Measurements from ENCODE around the gene COX19. TPM values are rescaled to one million over a fixed set of nuclear protein-coding genes. Genes with fewer than 3 reads are reported as not detected.
A peak's percentile ranks its signal among the peaks of the same experiment; 100 is the strongest.

The COX19 gene
- total and polyA plus RNA-seq, 2 of the 13 experiments (the other 11 are each of a cell fraction or from before 2014, with no cell fraction given), result 11.5 to 21.7 TPM

DNA sequence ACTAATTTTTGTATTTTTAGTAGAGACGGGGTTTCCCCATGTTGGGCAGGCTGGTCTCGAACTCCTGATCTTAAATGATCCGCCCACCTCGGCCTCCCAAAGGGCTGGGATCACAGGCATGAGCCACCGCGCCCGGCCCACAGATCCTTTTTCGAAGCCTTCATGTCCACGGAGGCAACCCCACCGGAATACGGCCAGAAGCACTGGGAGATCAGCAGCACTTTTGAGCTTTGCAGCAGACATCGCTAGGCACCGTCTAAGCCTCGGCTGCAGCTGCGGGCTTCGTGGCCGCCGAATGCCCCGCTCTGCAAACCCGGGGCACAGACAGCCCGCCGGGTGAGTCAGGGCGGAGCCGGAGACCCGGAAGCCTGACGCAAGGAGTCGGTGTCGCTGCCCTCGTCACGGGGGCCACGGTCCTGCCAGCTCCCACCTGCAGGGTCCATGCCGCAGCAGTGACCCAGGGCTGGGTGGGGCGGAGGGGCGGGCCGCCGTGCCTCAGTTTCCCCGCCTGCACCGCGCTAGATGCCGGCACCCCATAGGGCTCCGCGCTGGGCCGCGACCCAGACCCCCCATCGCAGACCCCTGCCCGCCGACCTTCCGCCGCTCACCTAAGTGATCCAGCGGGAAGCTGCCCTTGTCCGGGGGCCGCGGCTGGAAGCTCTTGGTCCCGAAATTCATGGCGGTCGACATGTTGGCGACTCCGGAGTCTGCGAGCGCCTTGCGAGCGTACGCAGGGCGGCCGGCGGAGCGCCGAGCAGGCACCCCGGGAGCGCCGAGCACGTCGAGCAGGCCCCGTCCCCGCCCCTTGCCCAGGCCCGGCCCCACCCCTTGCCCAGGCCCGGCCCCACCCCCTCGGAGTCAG lies at the start of gene COX19 (continued):
- TF ChIP-seq, protein P1, sequence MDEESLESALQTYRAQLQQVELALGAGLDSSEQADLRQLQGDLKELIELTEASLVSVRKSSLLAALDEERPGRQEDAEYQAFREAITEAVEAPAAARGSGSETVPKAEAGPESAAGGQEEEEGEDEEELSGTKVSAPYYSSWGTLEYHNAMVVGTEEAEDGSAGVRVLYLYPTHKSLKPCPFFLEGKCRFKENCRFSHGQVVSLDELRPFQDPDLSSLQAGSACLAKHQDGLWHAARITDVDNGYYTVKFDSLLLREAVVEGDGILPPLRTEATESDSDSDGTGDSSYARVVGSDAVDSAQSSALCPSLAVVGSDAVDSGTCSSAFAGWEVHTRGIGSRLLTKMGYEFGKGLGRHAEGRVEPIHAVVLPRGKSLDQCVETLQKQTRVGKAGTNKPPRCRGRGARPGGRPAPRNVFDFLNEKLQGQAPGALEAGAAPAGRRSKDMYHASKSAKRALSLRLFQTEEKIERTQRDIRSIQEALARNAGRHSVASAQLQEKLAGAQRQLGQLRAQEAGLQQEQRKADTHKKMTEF (CRISPR knock-in tag; IDR thresholded peaks at IDR 0.05), result peak; percentile 93
- TF ChIP-seq SNAPC4 (CRISPR knock-in tag; IDR thresholded peaks at IDR 0.05) (0 out of 2 replicates have a peak, but pooled peaks have one; percentile 37), MIER3 (CRISPR knock-in tag; IDR thresholded peaks at IDR 0.05; ENCODE audit: borderline replicate concordance) (peak; percentile 78), ZFP1 (CRISPR knock-in tag; IDR thresholded peaks at IDR 0.05) (peak; percentile 88), FOXJ3 (CRISPR knock-in tag; IDR thresholded peaks at IDR 0.05; ENCODE audit: borderline replicate concordance) (peak; percentile 45; the same call in 1 of the 2 replicates), FOXA3 (CRISPR knock-in tag; IDR thresholded peaks at IDR 0.05) (no peak; the same call in 1 of the 2 replicates), SP4 (CRISPR knock-in tag; IDR thresholded peaks at IDR 0.05) (peak; percentile 80), ZNF564 (CRISPR knock-in tag; IDR thresholded peaks at IDR 0.05) (peak; percentile 41; the same call in 1 of the 2 replicates), ZFP41 (CRISPR knock-in tag; IDR thresholded peaks at IDR 0.05; ENCODE audit: borderline replicate concordance) (0 out of 2 replicates have a peak, but pooled peaks have one; percentile 40), HNRNPUL1 (IDR thresholded peaks at IDR 0.05; ENCODE audit: low read depth, low read length) (0 out of 2 replicates have a peak, but pooled peaks have one; percentile 32), ZNF660 (CRISPR knock-in tag; IDR thresholded peaks at IDR 0.05; ENCODE audit: borderline replicate concordance, low read depth) (no peak)
- TF ChIP-seq, protein P2, sequence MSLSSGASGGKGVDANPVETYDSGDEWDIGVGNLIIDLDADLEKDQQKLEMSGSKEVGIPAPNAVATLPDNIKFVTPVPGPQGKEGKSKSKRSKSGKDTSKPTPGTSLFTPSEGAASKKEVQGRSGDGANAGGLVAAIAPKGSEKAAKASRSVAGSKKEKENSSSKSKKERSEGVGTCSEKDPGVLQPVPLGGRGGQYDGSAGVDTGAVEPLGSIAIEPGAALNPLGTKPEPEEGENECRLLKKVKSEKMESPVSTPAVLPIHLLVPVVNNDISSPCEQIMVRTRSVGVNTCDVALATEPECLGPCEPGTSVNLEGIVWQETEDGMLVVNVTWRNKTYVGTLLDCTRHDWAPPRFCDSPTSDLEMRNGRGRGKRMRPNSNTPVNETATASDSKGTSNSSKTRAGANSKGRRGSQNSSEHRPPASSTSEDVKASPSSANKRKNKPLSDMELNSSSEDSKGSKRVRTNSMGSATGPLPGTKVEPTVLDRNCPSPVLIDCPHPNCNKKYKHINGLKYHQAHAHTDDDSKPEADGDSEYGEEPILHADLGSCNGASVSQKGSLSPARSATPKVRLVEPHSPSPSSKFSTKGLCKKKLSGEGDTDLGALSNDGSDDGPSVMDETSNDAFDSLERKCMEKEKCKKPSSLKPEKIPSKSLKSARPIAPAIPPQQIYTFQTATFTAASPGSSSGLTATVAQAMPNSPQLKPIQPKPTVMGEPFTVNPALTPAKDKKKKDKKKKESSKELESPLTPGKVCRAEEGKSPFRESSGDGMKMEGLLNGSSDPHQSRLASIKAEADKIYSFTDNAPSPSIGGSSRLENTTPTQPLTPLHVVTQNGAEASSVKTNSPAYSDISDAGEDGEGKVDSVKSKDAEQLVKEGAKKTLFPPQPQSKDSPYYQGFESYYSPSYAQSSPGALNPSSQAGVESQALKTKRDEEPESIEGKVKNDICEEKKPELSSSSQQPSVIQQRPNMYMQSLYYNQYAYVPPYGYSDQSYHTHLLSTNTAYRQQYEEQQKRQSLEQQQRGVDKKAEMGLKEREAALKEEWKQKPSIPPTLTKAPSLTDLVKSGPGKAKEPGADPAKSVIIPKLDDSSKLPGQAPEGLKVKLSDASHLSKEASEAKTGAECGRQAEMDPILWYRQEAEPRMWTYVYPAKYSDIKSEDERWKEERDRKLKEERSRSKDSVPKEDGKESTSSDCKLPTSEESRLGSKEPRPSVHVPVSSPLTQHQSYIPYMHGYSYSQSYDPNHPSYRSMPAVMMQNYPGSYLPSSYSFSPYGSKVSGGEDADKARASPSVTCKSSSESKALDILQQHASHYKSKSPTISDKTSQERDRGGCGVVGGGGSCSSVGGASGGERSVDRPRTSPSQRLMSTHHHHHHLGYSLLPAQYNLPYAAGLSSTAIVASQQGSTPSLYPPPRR (CRISPR knock-in tag; IDR thresholded peaks at IDR 0.05; ENCODE audit: borderline replicate concordance), result peak; percentile 23; the same call in 1 of the 2 replicates
- TF ChIP-seq, protein P3, sequence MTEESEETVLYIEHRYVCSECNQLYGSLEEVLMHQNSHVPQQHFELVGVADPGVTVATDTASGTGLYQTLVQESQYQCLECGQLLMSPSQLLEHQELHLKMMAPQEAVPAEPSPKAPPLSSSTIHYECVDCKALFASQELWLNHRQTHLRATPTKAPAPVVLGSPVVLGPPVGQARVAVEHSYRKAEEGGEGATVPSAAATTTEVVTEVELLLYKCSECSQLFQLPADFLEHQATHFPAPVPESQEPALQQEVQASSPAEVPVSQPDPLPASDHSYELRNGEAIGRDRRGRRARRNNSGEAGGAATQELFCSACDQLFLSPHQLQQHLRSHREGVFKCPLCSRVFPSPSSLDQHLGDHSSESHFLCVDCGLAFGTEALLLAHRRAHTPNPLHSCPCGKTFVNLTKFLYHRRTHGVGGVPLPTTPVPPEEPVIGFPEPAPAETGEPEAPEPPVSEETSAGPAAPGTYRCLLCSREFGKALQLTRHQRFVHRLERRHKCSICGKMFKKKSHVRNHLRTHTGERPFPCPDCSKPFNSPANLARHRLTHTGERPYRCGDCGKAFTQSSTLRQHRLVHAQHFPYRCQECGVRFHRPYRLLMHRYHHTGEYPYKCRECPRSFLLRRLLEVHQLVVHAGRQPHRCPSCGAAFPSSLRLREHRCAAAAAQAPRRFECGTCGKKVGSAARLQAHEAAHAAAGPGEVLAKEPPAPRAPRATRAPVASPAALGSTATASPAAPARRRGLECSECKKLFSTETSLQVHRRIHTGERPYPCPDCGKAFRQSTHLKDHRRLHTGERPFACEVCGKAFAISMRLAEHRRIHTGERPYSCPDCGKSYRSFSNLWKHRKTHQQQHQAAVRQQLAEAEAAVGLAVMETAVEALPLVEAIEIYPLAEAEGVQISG (CRISPR knock-in tag; IDR thresholded peaks at IDR 0.05), result peak; percentile 84
